Karpas-422 (cell line): ENCODE data around the gene CXXC5. TPM values are rescaled to one million over a fixed set of nuclear protein-coding genes. Genes with fewer than 3 reads are reported as not detected.
"Not testable (repeated sequence)": the region's sequence is repeated elsewhere in the genome, so short reads cannot be mapped to it uniquely, and the experiment has no call there.

Experiments used
- DNase-seq: peaks from one replicate; pipeline ENCODE4 v3.0.0-alpha.2; 2015
- H2AFZ ChIP-seq: fragments of 200-600 bp; sonication (generic); 2 replicates; pipeline ENCODE4 v1.6.1; 2014; ENCODE audit warnings: antibody characterized with exemption, low read length, mixed read lengths
- H3K27ac ChIP-seq: fragments of 200-600 bp; sonication (generic); 2 replicates; pipeline ENCODE4 v1.5.1; 2014; ENCODE audit warnings: mild to moderate bottlenecking, low read length, moderate library complexity
- H3K27me3 ChIP-seq: fragments of 200-600 bp; sonication (generic); 2 replicates; pipeline ENCODE4 v1.6.1; 2014; ENCODE audit warnings: low read length, mixed read lengths
- H3K36me3 ChIP-seq: fragments of 200-600 bp; sonication (generic); 2 replicates; pipeline ENCODE4 v1.6.1; 2014; ENCODE audit warnings: low read length, mixed read lengths; ENCODE audit not compliant: insufficient read depth
- H3K4me1 ChIP-seq: fragments of 200-600 bp; sonication (generic); 2 replicates; pipeline ENCODE4 v1.6.1; 2014; ENCODE audit warnings: mild to moderate bottlenecking, low read length, mixed read lengths
- H3K4me2 ChIP-seq: fragments of 200-600 bp; sonication (generic); 2 replicates; pipeline ENCODE4 v1.6.1; 2014; ENCODE audit warnings: low read length, low read depth, mild to moderate bottlenecking; ENCODE audit not compliant: poor library complexity, severe bottlenecking
- H3K4me3 ChIP-seq: fragments of 200-600 bp; sonication (generic); 2 replicates; pipeline ENCODE4 v1.5.1; 2014; ENCODE audit warnings: mild to moderate bottlenecking, antibody characterized with exemption, low read length, mixed read lengths
- H3K79me2 ChIP-seq: fragments of 200-600 bp; sonication (generic); 2 replicates; pipeline ENCODE4 v1.6.1; 2014; ENCODE audit warnings: mild to moderate bottlenecking, low read length, mixed read lengths
- H3K9ac ChIP-seq: fragments of 200-600 bp; sonication (generic); 2 replicates; pipeline ENCODE4 v1.6.0; 2014; ENCODE audit warnings: low read length
- H3K9me2 ChIP-seq: fragments of 200-600 bp; sonication (generic), shearing (Covaris generic); replicated peaks from 2 replicates; pipeline ENCODE4 v1.6.0; 2014; ENCODE audit warnings: mild to moderate bottlenecking, low read length, moderate library complexity; ENCODE audit not compliant: insufficient read depth
- H3K9me3 ChIP-seq: fragments of 300-700, 200-600 bp; sonication (generic); 2 replicates; pipeline ENCODE4 v1.6.1; 2014; ENCODE audit warnings: low read length, mixed read lengths
- H4K20me1 ChIP-seq: fragments of 200-600 bp; sonication (generic); 2 replicates; pipeline ENCODE4 v1.6.1; 2014; ENCODE audit warnings: mild to moderate bottlenecking, antibody characterized with exemption, low read length, low read depth; ENCODE audit not compliant: insufficient read depth
- total RNA-seq: library from RNA; depleted of rRNA; stranded (reverse); fragments of >200 nt; shearing (Covaris generic); gene quantifications from 2 replicates; pipeline ENCODE4 v1.2.3, GENCODE V29; 2014; ENCODE audit warnings: low replicate concordance

Gene CXXC5
- total RNA-seq, 1 experiment from 2014 or later: 2.9 TPM

GRCh38 chr5:139619861-139620260, 28.3 kb upstream of the CXXC5 start:
- H3K36me3 ChIP-seq: peaks cover 25% of the 10 kb centered on the region; the same call in 1 of the 2 replicates
- no peak overlapping the region for H3K4me3 ChIP-seq
- DNase-seq: no peak
- H3K4me1 ChIP-seq: no peaks in the 10 kb centered on the region
- no peaks in the 10 kb centered on the region for H3K9me3 ChIP-seq
- peaks cover 9% of the 10 kb centered on the region for H3K79me2 ChIP-seq
- no peak overlapping the region for H2AFZ ChIP-seq
- H3K4me2 ChIP-seq: no peak overlapping the region
- no peaks in the 10 kb centered on the region for H4K20me1 ChIP-seq
- no peak overlapping the region for H3K9ac ChIP-seq
- no peaks in the 10 kb centered on the region for H3K9me2 ChIP-seq
- H3K27me3 ChIP-seq: no peaks in the 10 kb centered on the region
- no peak overlapping the region for H3K27ac ChIP-seq

DNA sequence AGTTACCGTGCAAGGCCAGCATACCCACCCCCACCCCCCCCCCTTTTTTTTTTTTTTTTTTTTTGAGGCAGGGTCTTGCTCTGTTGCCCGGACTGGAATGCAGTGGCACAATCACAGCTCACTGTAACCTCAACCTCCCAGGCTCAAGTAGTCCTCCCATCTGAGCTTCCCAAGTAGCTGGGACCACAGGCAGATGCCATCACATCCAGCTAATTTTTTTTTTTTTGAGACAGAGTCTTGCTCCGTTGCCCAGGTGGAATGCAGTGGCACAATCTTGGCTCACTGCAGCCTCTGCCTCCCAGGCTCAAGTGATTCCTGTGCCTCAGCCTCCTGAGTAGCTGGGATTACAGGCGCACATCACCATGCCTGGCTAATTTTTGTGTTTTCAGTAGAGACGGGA, 22.8 kb upstream of the CXXC5 start:
- not testable (repeated sequence) for DNase-seq, H3K9me3 ChIP-seq, H3K27ac ChIP-seq, H3K4me2 ChIP-seq, H2AFZ ChIP-seq, H3K9me2 ChIP-seq, H3K4me1 ChIP-seq, H3K9ac ChIP-seq, H3K27me3 ChIP-seq, H4K20me1 ChIP-seq, H3K4me3 ChIP-seq, H3K79me2 ChIP-seq
- H3K36me3 ChIP-seq: peaks cover 38% of the 10 kb centered on the region

- Histone ChIP-seq H3K9me3 (no peaks in the 10 kb centered on the region), H3K36me3 (peaks cover 20% of the 10 kb centered on the region), H2AFZ (no peak overlapping the region), H3K4me2 (no peak overlapping the region), H3K4me3 (no peak overlapping the region), H3K9ac (no peak overlapping the region), H4K20me1 (peaks cover 20% of the 10 kb centered on the region; the same call in 1 of the 2 replicates), H3K9me2 (no peaks in the 10 kb centered on the region), H3K27ac (no peak overlapping the region), H3K27me3 (no peaks in the 10 kb centered on the region), H3K4me1 (peaks cover 12% of the 10 kb centered on the region), H3K79me2 (no peaks in the 10 kb centered on the region)
- DNase-seq: peak; percentile 15
Measured at GRCh38 chr5:139630855-139631254, 17.3 kb upstream of the CXXC5 start.

- Histone ChIP-seq H3K4me3 (no peak overlapping the region), H4K20me1 (peaks cover 28% of the 10 kb centered on the region; the same call in 1 of the 2 replicates), H3K27me3 (no peaks in the 10 kb centered on the region), H3K4me1 (peaks cover 19% of the 10 kb centered on the region), H3K27ac (no peak overlapping the region), H3K4me2 (no peak overlapping the region), H3K9ac (no peak overlapping the region), H3K36me3 (peaks cover 17% of the 10 kb centered on the region), H2AFZ (no peak overlapping the region), H3K9me2 (no peaks in the 10 kb centered on the region), H3K9me3 (no peaks in the 10 kb centered on the region), H3K79me2 (no peaks in the 10 kb centered on the region)
- no peak for DNase-seq
Measured at GRCh38 chr5:139631520-139632165, 16.5 kb upstream of the CXXC5 start.

- Histone ChIP-seq H3K9ac (no peak overlapping the region), H3K27ac (no peak overlapping the region), H3K36me3 (no peaks in the 10 kb centered on the region), H3K4me1 (peaks cover 38% of the 10 kb centered on the region), H3K9me2 (no peaks in the 10 kb centered on the region), H2AFZ (no peak overlapping the region), H3K9me3 (no peaks in the 10 kb centered on the region), H3K4me3 (no peak overlapping the region), H3K27me3 (no peaks in the 10 kb centered on the region; the same call in 1 of the 2 replicates), H3K79me2 (no peaks in the 10 kb centered on the region), H4K20me1 (peaks cover 44% of the 10 kb centered on the region; the same call in 1 of the 2 replicates), H3K4me2 (no peak overlapping the region)
- DNase-seq: peak; percentile 83
Measured at GRCh38 chr5:139633295-139634027, 14.7 kb upstream of the CXXC5 start.

- H3K4me2 ChIP-seq: no peak overlapping the region
- no peak overlapping the region for H2AFZ ChIP-seq
Measured at GRCh38 chr5:139634028-139634325, 14.2 kb upstream of the CXXC5 start.

DNA sequence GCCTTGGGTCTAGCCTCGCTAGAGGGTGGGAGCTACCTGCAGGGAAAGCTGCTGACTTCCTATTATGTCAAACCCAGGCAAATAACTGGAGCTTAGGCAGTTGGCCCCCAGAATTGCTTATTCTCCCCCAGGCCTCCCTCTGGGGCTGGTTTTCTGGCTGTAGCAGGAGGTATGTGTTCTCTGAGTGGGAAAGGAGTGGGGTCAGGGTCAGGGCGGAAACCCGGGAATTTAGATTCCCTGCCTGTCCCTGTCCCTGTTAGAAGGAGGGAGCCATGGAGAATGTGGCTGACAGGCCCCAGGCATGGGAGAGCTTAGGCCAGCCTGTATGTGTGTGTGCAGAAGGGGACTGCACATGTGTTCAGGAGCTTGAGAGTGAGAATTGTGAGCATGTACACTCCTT, 13.6 kb upstream of the CXXC5 start:
- no peak overlapping the region for H3K9ac ChIP-seq
- H3K4me3 ChIP-seq: no peak overlapping the region
- no peaks in the 10 kb centered on the region for H3K36me3 ChIP-seq
- no peaks in the 10 kb centered on the region for H3K79me2 ChIP-seq
- H2AFZ ChIP-seq: no peak overlapping the region
- no peaks in the 10 kb centered on the region; the same call in 1 of the 2 replicates for H3K27me3 ChIP-seq
- peaks cover 46% of the 10 kb centered on the region for H3K4me1 ChIP-seq
- no peak overlapping the region for H3K4me2 ChIP-seq
- H3K27ac ChIP-seq: no peak overlapping the region
- peaks cover 55% of the 10 kb centered on the region for H4K20me1 ChIP-seq
- no peak for DNase-seq
- H3K9me2 ChIP-seq: no peaks in the 10 kb centered on the region
- H3K9me3 ChIP-seq: no peaks in the 10 kb centered on the region

More at GRCh38 chr5:139634028-139634325, 14.2 kb upstream of the CXXC5 start:
- Histone ChIP-seq H3K4me3 (no peak overlapping the region), H3K36me3 (no peaks in the 10 kb centered on the region), H3K9ac (no peak overlapping the region), H3K9me2 (no peaks in the 10 kb centered on the region), H3K4me1 (peaks cover 43% of the 10 kb centered on the region), H4K20me1 (peaks cover 49% of the 10 kb centered on the region; the same call in 1 of the 2 replicates), H3K79me2 (no peaks in the 10 kb centered on the region), H3K27me3 (no peaks in the 10 kb centered on the region; the same call in 1 of the 2 replicates), H3K9me3 (no peaks in the 10 kb centered on the region), H3K27ac (no peak overlapping the region)
- no peak for DNase-seq

GRCh38 chr5:139635191-139635590, 13.0 kb upstream of the CXXC5 start:
- no peak for DNase-seq
- Histone ChIP-seq H3K9me3 (no peaks in the 10 kb centered on the region), H3K9ac (no peak overlapping the region), H3K27ac (no peak overlapping the region), H3K4me3 (no peak overlapping the region), H2AFZ (no peak overlapping the region), H3K4me1 (peaks cover 46% of the 10 kb centered on the region), H3K9me2 (no peaks in the 10 kb centered on the region), H3K36me3 (no peaks in the 10 kb centered on the region), H3K79me2 (no peaks in the 10 kb centered on the region), H3K4me2 (no peak overlapping the region), H4K20me1 (peaks cover 60% of the 10 kb centered on the region), H3K27me3 (no peaks in the 10 kb centered on the region; the same call in 1 of the 2 replicates)
